SU-DHL-6 (cell line): ENCODE measurements around the gene TMEM30B.

Source experiments
- CTCF ChIP-seq: fragments of 200-600 bp; sonication (generic); IDR thresholded peaks from one replicate; pipeline ENCODE4 v1.5.1; 2017; ENCODE audit warnings: antibody characterized with exemption, mild to moderate bottlenecking, low read length, moderate library complexity; ENCODE audit not compliant: insufficient read depth, poor library complexity, severe bottlenecking
- EZH2phosphoT487 ChIP-seq: fragments of 200-600 bp; sonication (generic), shearing (Covaris generic); conservative IDR thresholded peaks from 2 replicates; pipeline ENCODE4 v1.6.1; 2018; ENCODE audit warnings: mild to moderate bottlenecking, antibody characterized with exemption, low read length, moderate library complexity, mixed read lengths

DNA sequence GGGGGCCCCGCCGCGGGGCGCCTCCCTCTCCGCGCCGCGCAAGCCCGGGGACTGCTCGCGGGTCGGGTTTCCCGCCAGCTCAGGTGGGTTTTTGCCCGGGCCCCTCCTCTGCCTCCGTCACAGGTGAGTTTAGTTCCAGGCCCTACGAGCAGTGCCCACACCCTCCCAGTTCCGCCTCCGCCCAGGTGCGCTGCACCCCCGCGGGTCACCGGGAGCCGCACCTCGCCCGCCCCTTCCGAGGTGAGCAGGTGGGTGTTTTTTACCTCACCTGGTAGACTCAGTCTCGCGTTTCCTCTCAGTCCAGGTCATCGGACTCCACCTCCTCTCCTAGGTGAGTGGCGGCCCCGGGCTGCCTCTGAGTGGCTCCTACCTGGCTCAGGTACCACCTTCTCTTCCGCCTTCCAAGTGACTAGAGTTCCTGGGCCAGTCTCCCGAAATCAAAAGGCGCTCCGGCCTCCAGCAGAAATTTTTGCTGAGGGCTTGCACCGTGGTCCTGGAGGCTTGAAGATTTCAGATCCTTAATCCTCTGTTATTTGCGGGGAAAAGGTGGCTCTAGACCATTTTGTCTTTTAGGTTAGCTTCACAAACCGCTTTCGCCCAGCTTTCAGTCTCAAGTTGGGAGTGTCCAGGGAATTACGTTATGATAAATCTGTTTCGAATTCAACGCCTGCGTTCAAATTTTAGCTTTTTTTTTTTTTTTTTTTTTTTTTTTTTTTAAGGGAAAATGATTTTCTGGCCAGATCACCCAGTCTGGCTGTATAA, at the start of gene TMEM30B:
- no peak for TF ChIP-seq CTCF
- TF ChIP-seq EZH2phosphoT487, result no peak
